ENCODE data around the gene UCP1. TPM values are rescaled to one million over a fixed set of nuclear protein-coding genes. Genes with fewer than 3 reads are reported as not detected.

The UCP1 gene
- total RNA-seq, 1 donor from 2014 or later: not detected

- DNase-seq (ENCODE audit: extremely low spot score in 2 of 2): no peak
- Histone ChIP-seq H3K4me1 (no peaks in the 10 kb centered on the region), H3K9me3 (no peaks in the 10 kb centered on the region), H3K4me3 (no peak overlapping the region), H3K27ac (no peak overlapping the region), H3K27me3 (no peaks in the 10 kb centered on the region), H3K36me3 (no peaks in the 10 kb centered on the region)
- TF ChIP-seq CTCF (IDR thresholded peaks at IDR 0.05) (no peak), POLR2AphosphoS5 (IDR thresholded peaks at IDR 0.05; ENCODE audit: insufficient read depth in 1 of 2, low read depth in 1 of 2) (no peak), POLR2A (IDR thresholded peaks at IDR 0.05) (no peak)
- intact Hi-C loops (cut with DNase I): no loop called here
These were observed 31.6 kb upstream of the UCP1 start for GRCh38 chr4:140600408-140600807.

- no peak for TF ChIP-seq POLR2AphosphoS5 (IDR thresholded peaks at IDR 0.05; ENCODE audit: insufficient read depth in 1 of 2, low read depth in 1 of 2)
- TF ChIP-seq CTCF (IDR thresholded peaks at IDR 0.05): no peak
- TF ChIP-seq POLR2A (IDR thresholded peaks at IDR 0.05): no peak
- no peaks in the 10 kb centered on the region for H3K4me1 ChIP-seq
- no peak overlapping the region for H3K27ac ChIP-seq
- H3K36me3 ChIP-seq: no peaks in the 10 kb centered on the region
- no peak overlapping the region for H3K4me3 ChIP-seq
- H3K9me3 ChIP-seq: no peaks in the 10 kb centered on the region
- intact Hi-C loops (cut with DNase I): no loop called here
- H3K27me3 ChIP-seq: no peaks in the 10 kb centered on the region
- DNase-seq (ENCODE audit: extremely low spot score in 2 of 2): no peak
These were observed 26.3 kb upstream of the UCP1 start for GRCh38 chr4:140595065-140595464.

- no peaks in the 10 kb centered on the region for H3K9me3 ChIP-seq
- no peak overlapping the region for H3K4me3 ChIP-seq
- TF ChIP-seq POLR2AphosphoS5 (IDR thresholded peaks at IDR 0.05; ENCODE audit: insufficient read depth in 1 of 2, low read depth in 1 of 2): no peak
- no peak for TF ChIP-seq POLR2A (IDR thresholded peaks at IDR 0.05)
- no peak for TF ChIP-seq CTCF (IDR thresholded peaks at IDR 0.05)
- intact Hi-C loops (cut with DNase I): no loop called here
- no peaks in the 10 kb centered on the region for H3K4me1 ChIP-seq
- no peak for DNase-seq (ENCODE audit: extremely low spot score in 2 of 2)
- H3K36me3 ChIP-seq: no peaks in the 10 kb centered on the region
- H3K27ac ChIP-seq: no peak overlapping the region
- no peaks in the 10 kb centered on the region for H3K27me3 ChIP-seq
These were observed 15.7 kb upstream of the UCP1 start for GRCh38 chr4:140584439-140584838.

- no peaks in the 10 kb centered on the region for H3K4me1 ChIP-seq
- H3K4me3 ChIP-seq: no peak overlapping the region
- no peaks in the 10 kb centered on the region for H3K27me3 ChIP-seq
- no peak for TF ChIP-seq POLR2AphosphoS5 (IDR thresholded peaks at IDR 0.05; ENCODE audit: insufficient read depth in 1 of 2, low read depth in 1 of 2)
- TF ChIP-seq CTCF (IDR thresholded peaks at IDR 0.05): no peak
- TF ChIP-seq POLR2A (IDR thresholded peaks at IDR 0.05): no peak
- no peak for DNase-seq (ENCODE audit: extremely low spot score in 2 of 2)
- intact Hi-C loops (cut with DNase I): no loop called here
- H3K36me3 ChIP-seq: no peaks in the 10 kb centered on the region
- H3K27ac ChIP-seq: no peak overlapping the region
- no peaks in the 10 kb centered on the region for H3K9me3 ChIP-seq
These were observed 12.3 kb upstream of the UCP1 start for GRCh38 chr4:140581078-140581477.

- intact Hi-C loops (cut with DNase I): no loop called here
- H3K27me3 ChIP-seq: no peaks in the 10 kb centered on the region
- DNase-seq (ENCODE audit: extremely low spot score in 2 of 2): no peak
- H3K27ac ChIP-seq: no peak overlapping the region
- H3K9me3 ChIP-seq: no peaks in the 10 kb centered on the region
- TF ChIP-seq CTCF (IDR thresholded peaks at IDR 0.05) (no peak), POLR2AphosphoS5 (IDR thresholded peaks at IDR 0.05; ENCODE audit: insufficient read depth in 1 of 2, low read depth in 1 of 2) (no peak), POLR2A (IDR thresholded peaks at IDR 0.05) (no peak)
- H3K4me3 ChIP-seq: no peak overlapping the region
- H3K4me1 ChIP-seq: no peaks in the 10 kb centered on the region
- H3K36me3 ChIP-seq: no peaks in the 10 kb centered on the region
These were observed 10.5 kb upstream of the UCP1 start for GRCh38 chr4:140579278-140579677.
